Measurements from ENCODE around the gene UNC79.
A peak's percentile ranks its signal among the peaks of the same experiment; 100 is the strongest.

UNC79 gene

GRCh38 chr14:93648440-93649168, 217.9 kb downstream of the UNC79 start:
- H4K20me1 ChIP-seq (ENCODE audit: insufficient read depth, low read length), result no peaks in the 10 kb centered on the region
- H3K36me3 ChIP-seq (replicated peaks; ENCODE audit: insufficient read depth, low read length), result no peaks in the 10 kb centered on the region
- no peak overlapping the region for H3K27ac ChIP-seq (ENCODE audit: low read length)
- no peak; the same call in 1 of the 2 replicates for TF ChIP-seq CTCF (IDR thresholded peaks at IDR 0.05; ENCODE audit: low read length)
- no peak for TF ChIP-seq EZH2 (optimal IDR thresholded peaks at IDR 0.05; ENCODE audit: low read depth, low read length)
- TF ChIP-seq EZH2phosphoT487 (IDR thresholded peaks at IDR 0.05; ENCODE audit: low read length), result no peak
- H3K79me2 ChIP-seq (ENCODE audit: low read length), result no peaks in the 10 kb centered on the region
- H3F3A ChIP-seq (ENCODE audit: insufficient read depth, low read length), result no peaks in the 10 kb centered on the region
- H2AFZ ChIP-seq (ENCODE audit: low read length), result no peak overlapping the region
- H3K4me2 ChIP-seq (ENCODE audit: low read depth, low read length), result no peak overlapping the region
- H3K9ac ChIP-seq (ENCODE audit: low read length), result no peak overlapping the region
- no peaks in the 10 kb centered on the region for H3K9me3 ChIP-seq (replicated peaks; ENCODE audit: insufficient read depth, low read length)
- H3K27me3 ChIP-seq (replicated peaks; ENCODE audit: insufficient read depth, low read length), result no peaks in the 10 kb centered on the region
- H3K4me1 ChIP-seq (ENCODE audit: low read length), result no peaks in the 10 kb centered on the region
- no peak overlapping the region for H3K4me3 ChIP-seq (ENCODE audit: low read length)
- no peaks in the 10 kb centered on the region for H3K9me2 ChIP-seq (replicated peaks; ENCODE audit: insufficient read depth, low read length)
- no peak for DNase-seq

GRCh38 chr14:93654599-93654998, 223.9 kb downstream of the UNC79 start:
- Histone ChIP-seq H3K36me3 (replicated peaks; ENCODE audit: insufficient read depth, low read length) (no peaks in the 10 kb centered on the region), H3K9ac (ENCODE audit: low read length) (no peak overlapping the region), H3F3A (ENCODE audit: insufficient read depth, low read length) (no peaks in the 10 kb centered on the region), H3K79me2 (ENCODE audit: low read length) (no peaks in the 10 kb centered on the region), H2AFZ (ENCODE audit: low read length) (no peak overlapping the region), H3K4me2 (ENCODE audit: low read depth, low read length) (no peak overlapping the region), H3K9me2 (replicated peaks; ENCODE audit: insufficient read depth, low read length) (no peaks in the 10 kb centered on the region), H3K27me3 (replicated peaks; ENCODE audit: insufficient read depth, low read length) (no peaks in the 10 kb centered on the region), H4K20me1 (ENCODE audit: insufficient read depth, low read length) (no peaks in the 10 kb centered on the region), H3K9me3 (replicated peaks; ENCODE audit: insufficient read depth, low read length) (no peaks in the 10 kb centered on the region), H3K27ac (ENCODE audit: low read length) (no peak overlapping the region), H3K4me1 (ENCODE audit: low read length) (no peaks in the 10 kb centered on the region), H3K4me3 (ENCODE audit: low read length) (no peak overlapping the region)
- no peak for DNase-seq
- TF ChIP-seq CTCF (IDR thresholded peaks at IDR 0.05; ENCODE audit: low read length), result no peak
- TF ChIP-seq EZH2 (optimal IDR thresholded peaks at IDR 0.05; ENCODE audit: low read depth, low read length), result no peak
- no peak for TF ChIP-seq EZH2phosphoT487 (IDR thresholded peaks at IDR 0.05; ENCODE audit: low read length)

DNA sequence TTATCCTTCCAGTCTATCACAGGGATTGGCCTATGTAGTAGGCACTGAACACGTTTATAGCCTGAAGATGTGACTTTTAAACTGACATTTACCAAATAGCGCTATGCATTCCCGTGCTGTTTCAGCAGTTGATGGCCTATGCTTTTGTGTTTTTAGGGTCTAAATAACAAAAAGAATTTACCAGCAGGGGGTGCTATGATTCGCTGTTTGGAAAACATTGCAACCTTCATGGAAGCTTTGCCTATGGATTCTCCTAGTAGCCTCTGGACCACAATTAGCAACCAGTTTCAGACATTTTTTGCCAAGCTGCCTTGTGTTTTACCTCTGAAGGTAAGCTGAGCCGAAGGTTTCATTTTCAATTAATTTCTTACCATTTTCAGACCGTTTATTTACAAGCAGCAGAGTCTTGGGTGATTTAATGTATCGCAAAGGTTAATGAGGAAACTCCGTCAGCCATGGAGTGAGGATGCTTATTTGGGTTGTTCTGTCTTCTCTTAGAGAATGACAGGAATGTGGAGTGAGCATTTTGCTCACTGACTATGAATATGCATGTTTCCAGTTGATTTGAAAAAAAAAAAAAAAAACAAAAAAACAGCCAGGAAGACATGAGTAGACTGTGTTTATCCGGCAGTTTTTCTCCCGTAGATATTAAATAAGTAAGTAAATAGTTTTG, 224.5 kb downstream of the UNC79 start:
- Histone ChIP-seq H3K79me2 (ENCODE audit: low read length) (no peaks in the 10 kb centered on the region), H3K4me1 (ENCODE audit: low read length) (no peaks in the 10 kb centered on the region), H3K4me2 (ENCODE audit: low read depth, low read length) (no peak overlapping the region), H3K27ac (ENCODE audit: low read length) (no peak overlapping the region), H3K4me3 (ENCODE audit: low read length) (no peak overlapping the region), H3K27me3 (replicated peaks; ENCODE audit: insufficient read depth, low read length) (no peaks in the 10 kb centered on the region), H3F3A (ENCODE audit: insufficient read depth, low read length) (no peaks in the 10 kb centered on the region), H3K36me3 (replicated peaks; ENCODE audit: insufficient read depth, low read length) (no peaks in the 10 kb centered on the region), H2AFZ (ENCODE audit: low read length) (no peak overlapping the region), H4K20me1 (ENCODE audit: insufficient read depth, low read length) (no peaks in the 10 kb centered on the region), H3K9me2 (replicated peaks; ENCODE audit: insufficient read depth, low read length) (no peaks in the 10 kb centered on the region), H3K9ac (ENCODE audit: low read length) (no peak overlapping the region), H3K9me3 (replicated peaks; ENCODE audit: insufficient read depth, low read length) (no peaks in the 10 kb centered on the region)
- TF ChIP-seq CTCF (IDR thresholded peaks at IDR 0.05; ENCODE audit: low read length), result peak; percentile 42
- no peak for TF ChIP-seq EZH2 (optimal IDR thresholded peaks at IDR 0.05; ENCODE audit: low read depth, low read length)
- TF ChIP-seq EZH2phosphoT487 (IDR thresholded peaks at IDR 0.05; ENCODE audit: low read length), result no peak
- peak; percentile 34 for DNase-seq
